NCI-H748 treated with DMSO at 0.1 percent for 48 hours (cell line): Measurements from ENCODE around the gene NANP.
"Not testable (repeated sequence)": the region's sequence is repeated elsewhere in the genome, so short reads cannot be mapped to it uniquely, and the experiment has no call there.

Source experiments
- DNase-seq: peaks from one replicate; lab custom pipeline; 2025; lab: John Stamatoyannopoulos, UW

NANP gene

DNA sequence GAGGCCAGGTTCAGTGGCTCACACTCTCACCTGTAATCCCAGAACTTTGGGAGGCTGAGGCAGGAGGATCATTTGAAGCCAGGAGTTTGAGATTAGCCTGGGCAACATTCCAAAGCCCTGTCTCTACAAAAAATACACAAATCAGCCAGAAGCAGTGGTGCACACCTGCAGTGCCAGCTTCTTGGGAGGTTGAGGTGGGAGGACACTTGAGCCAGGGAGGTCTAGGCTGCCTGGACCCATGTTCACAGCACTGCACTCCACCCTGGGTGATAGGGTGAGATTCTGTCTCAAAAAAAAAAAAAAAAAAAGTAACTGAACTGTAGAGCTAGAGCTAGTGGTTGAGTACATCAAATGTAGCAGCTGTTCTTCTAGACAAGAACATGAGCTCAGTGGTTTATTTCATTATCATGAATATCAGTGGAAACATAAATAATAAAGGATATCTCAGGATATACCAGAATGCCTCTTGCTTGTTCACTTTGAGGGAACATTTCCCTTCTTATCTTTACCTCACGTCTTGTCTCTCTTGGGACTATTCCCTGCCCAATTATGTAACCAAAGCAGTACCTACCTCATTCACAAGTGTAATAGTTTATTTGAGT, 17.6 kb downstream of the NANP start:
- no peak for DNase-seq

- DNase-seq = no peak
These were observed 18.7 kb downstream of the NANP start for GRCh38 chr20:25605148-25605547.

DNA sequence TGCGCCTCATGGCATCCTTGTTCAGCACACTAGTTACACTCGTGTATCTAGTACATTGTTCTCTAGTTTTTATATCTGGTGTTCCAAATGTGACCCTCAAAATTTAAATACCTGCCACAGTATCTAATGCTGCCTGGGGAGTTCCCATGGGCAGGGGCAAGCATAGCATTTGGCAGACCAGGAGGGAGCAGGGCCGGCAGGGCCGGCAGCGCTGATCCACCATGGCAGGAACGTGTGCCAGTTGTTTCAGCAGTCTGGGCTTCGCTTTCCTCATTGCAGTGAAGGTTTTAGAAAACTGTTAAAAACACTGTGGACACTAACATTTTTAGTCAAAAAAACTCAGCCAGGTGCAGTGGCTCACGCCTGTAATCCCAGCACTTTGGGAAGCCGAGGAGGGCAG, 19.2 kb downstream of the NANP start:
- DNase-seq = no peak

DNA sequence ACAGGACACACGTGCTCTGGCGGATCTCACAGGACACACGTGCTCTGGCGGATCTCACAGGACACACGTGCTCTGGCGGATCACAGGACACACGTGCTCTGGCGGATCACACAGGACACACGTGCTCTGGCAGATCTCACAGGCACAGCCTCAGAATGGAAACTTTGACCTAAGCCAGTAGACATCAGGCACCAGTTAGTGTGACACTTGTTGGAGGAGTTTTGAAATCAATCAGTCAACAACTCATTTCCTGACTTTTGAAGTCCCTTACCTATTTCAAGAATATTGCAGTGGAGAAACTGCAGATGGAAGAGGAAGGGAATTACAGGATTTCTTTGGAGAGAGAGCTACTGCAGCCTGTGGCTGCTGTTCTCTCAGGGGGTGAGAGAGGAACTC, 20.9 kb downstream of the NANP start:
- not testable (repeated sequence) for DNase-seq

- not testable (repeated sequence) for DNase-seq
These were observed 21.5 kb downstream of the NANP start for GRCh38 chr20:25602191-25602913.

DNA sequence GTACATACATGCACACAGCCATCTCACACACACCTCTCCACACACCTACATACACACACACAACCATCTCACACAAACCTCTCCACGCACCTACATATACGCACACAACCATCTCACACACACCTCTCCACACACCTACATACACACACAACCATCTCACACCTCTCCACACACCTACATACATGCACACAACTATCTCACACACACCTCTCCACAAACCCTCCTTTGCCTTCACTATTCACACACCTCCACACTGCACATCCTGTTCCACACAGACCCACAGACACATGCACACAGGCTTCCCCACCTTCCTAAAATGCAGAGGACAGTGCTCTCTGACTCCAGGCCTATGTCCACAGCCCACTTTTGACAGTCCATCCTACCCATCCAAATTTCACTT, 22.2 kb downstream of the NANP start:
- no peak for DNase-seq

DNA sequence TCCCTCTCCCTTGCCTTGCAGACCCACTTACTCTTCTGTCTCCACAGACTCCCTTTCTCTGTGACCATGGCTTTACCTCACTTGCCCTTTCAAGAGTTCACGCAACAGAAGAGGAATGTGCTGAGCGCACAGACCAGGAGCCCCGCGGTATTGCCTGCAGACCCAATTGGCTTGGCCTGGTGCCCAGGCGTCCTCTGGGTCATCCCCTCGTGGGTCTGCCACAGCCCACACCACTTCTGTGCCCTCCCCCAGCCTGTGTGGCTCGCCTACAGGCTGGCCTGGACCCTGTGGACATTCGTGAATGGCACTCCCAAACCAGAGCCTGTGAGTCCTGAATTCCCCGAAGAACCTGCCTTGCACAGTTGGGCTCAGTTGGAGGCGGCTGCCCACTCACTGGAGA, 23.2 kb downstream of the NANP start:
- no peak for DNase-seq

DNA sequence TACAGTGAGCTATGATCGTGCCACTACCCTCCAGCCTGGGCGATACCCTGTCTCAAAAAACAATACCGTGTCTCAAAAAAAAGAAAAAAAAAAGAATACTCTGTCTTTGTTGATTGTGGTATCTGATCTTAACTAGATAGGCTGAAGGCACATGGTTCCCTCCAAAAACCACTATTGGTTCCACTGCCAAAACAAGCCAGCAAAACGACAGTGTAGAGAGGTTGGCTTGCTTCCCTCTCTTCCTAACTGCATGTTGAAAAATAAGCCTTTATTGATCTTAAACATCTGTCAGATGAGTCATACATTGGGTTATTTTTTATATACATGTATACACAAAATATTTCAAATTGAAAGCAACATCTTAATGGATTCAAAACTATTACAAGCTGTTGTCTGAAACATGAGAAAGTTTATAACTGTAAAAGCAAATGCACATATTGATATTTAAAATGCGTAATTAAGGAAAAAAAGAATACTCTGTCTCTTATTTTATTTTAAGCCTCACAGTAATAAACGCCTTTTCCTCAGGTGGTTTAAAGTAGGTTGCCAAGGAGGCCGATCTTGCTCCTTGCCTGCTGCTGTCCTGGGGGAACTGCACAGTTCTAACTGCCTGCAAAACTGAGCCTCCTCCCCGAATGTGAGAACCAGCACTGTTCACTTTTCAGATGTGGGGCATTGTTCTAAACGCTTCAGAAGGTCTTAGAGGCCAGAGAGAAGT, 31.5 kb downstream of the NANP start:
- DNase-seq = no peak

DNA sequence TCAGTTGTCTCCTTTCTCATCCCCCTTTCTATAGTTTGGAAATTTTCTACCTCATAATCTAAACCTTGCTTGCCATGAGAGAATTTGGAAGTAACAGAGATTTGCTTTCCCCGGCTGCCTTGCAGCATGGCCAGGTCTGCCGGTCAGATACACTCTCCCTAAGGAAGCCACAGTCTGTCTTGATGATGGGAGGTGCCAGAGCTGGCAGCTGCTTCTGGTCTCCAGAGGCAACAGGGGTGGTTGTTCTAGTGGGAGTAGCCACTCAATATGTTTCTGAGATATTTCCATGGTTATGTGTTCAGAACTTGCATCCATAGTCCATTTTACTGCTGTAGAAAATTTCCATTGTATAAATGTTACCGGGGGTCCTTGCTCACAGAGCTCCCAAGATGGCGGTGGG, 33.0 kb downstream of the NANP start:
- not testable (repeated sequence) for DNase-seq

- DNase-seq = no peak
These were observed 35.3 kb downstream of the NANP start for GRCh38 chr20:25588491-25588890.

DNA sequence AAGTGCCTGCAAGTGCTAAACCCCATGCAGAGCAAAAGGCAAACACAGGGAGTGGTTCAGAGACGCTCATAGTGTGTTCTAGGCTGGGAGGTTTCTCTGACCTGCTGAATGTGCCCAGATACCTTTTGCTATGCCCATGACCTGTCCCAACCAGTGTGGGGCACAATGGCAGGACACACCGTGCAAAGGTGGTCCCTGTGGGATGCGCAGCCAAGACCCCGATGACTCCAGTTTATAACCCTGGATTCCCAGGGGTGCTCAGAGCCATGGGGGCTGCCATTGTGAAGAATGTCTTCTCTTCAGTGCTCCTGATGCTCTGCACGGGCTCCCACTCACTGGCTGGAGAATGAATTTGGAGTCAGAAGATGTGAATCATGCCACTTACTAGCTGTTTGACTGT, 36.3 kb downstream of the NANP start:
- DNase-seq = no peak

- no peak for DNase-seq
These were observed 36.9 kb downstream of the NANP start for GRCh38 chr20:25586877-25587276.

GRCh38 chr20:25584905-25585704, 38.7 kb downstream of the NANP start, which contains the start of gene NINL:
NINL (minus strand) TSS chr20:25585531; CDS start chr20:25526587, 58,944 bp downstream.
- DNase-seq = peak; percentile 31

DNA sequence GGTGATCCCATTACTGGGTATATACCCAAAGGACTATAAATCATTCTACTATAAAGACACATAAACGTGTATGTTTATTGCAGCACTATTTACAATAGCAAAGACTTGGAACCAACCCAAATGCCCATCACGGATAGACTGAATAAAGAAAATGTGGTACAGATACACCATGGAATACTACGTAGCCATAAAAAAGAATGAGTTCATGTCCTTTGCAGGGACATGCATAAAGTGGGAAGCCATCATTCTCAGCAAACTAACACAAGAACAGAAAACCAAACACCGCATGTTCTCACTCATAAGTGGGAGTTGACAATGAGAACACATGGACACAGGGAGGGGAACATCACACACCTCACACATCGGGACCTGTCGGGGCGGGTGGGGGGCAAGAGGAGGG, 40.2 kb downstream of the NANP start:
- DNase-seq = not testable (repeated sequence)

GRCh38 chr20:25580711-25581110, 43.1 kb downstream of the NANP start:
- no peak for DNase-seq

- DNase-seq = no peak
These were observed 44.6 kb downstream of the NANP start for GRCh38 chr20:25579081-25579770.

DNA sequence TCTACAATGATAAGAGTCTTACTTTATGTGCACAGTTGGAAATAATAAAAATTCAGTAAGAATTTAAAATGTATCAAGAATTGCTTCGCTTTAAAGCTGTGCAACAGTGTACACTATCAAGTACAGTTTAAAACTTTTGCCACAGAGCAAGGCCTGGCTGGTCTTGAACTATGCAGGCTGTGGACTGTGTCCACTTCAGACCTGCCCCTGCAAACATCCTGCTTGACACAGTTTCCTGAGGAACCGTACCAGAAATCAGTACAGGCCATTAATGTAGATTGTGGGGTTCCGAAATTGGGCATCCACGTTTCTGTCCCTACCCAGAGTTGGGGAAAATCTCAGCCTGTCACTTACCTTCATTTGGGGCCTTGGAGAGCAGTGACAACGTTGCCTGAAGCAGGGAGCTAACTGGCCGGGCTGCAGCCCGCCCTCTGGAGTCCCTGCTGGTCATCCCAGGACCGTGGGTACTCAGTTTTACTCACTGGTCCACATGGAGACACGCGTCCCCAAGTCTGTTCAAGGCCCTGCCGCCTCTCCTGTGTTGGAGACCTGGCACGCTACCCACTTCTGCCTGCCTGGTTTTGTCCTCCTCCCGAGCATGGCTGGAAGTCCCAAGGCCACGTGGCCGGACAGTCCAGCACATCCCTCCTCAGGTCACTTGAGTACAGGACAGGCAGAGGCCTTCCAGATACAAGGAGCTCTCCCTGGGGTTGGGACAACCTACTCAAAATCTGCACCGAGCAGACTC, 46.9 kb downstream of the NANP start:
- no peak for DNase-seq

DNA sequence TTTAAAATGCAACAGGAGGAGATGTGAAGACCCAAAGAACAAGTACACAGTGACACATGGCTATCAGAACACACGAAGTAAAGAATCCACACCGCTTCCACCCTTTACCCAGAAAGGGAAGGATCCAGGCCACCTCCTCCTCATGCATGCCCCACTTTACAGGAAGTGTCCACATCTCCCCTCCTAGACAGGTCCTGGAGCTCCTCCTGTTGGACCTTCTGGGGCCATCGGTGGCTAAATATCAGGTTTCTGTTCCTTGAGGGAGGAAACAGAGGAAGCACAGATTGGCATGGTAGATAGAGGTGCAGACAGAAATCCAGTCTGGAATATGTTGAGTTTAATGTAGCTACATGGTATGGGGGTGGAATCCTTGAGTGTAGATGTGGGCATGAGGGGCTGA, 49.4 kb downstream of the NANP start:
- no peak for DNase-seq

- no peak for DNase-seq
These were observed 50.2 kb downstream of the NANP start for GRCh38 chr20:25573288-25574251.

DNA sequence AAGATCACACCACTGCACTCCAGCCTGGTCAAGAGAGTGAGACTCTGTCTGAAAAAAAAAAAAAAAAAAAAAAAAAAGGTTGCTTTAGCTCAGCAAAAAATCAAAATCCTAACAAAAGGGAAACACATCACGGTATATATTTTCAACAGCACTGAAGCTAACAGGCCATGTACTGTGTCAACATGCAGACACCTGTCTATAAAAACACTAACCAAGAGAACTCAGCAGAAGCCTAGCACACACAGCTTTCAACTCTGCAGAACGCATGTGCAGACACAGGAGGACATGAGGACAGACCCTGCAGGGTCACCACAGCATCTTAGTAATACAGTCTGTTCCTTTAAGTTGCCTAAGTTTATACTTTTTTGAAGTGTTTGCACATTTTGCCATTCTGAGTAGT, 52.0 kb downstream of the NANP start:
- DNase-seq = no peak
